GM13977 (cell line): Measurements from ENCODE around the gene CTNND2.

Experiments used
- DNase-seq: peaks from one replicate; pipeline ENCODE4 v3.0.0; 2012; ENCODE audit warnings: low spot score
- in situ Hi-C: fragments of 300-500 bp; cut with MboI; formaldehyde crosslinking; loops from one replicate; pipeline ENCODE4 v1.12.0; 2022; ENCODE audit warnings: low sequenced_read_pairs, low pct_unique_long_range_greater_than_20kb, mixed read lengths, inconsistent platforms; ENCODE audit not compliant: unreplicated experiment
- TF ChIP-seq, protein P1 (sequence below): IDR thresholded peaks from 2 replicates; pipeline ENCODE4 v1.5.1; 2012; ENCODE audit warnings: mild to moderate bottlenecking, control low read depth; ENCODE audit not compliant: insufficient read depth; ENCODE audit errors: extremely low read depth, missing control alignments

CTNND2 gene

DNA sequence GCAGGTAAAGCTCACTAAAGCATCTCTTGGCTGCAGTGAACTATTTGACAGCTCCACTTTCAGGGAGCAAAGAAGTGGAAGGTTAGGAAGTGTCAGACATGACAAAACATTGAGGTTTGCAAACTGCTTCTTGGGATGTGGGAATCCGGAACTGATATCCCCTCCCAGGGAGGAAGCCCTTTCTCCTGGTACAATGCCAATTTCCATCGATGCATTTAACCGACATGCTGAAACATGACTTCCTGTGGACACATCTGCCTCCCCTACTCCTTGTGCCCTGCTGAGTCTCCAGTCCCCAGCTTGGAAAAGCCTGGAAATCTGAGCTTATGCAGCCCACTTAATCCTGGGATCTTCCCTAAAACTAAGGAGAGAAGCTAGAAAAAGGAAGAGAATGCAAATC is 820.1 kb downstream of the CTNND2 start:
- DNase-seq = no peak
- TF ChIP-seq, protein P1, sequence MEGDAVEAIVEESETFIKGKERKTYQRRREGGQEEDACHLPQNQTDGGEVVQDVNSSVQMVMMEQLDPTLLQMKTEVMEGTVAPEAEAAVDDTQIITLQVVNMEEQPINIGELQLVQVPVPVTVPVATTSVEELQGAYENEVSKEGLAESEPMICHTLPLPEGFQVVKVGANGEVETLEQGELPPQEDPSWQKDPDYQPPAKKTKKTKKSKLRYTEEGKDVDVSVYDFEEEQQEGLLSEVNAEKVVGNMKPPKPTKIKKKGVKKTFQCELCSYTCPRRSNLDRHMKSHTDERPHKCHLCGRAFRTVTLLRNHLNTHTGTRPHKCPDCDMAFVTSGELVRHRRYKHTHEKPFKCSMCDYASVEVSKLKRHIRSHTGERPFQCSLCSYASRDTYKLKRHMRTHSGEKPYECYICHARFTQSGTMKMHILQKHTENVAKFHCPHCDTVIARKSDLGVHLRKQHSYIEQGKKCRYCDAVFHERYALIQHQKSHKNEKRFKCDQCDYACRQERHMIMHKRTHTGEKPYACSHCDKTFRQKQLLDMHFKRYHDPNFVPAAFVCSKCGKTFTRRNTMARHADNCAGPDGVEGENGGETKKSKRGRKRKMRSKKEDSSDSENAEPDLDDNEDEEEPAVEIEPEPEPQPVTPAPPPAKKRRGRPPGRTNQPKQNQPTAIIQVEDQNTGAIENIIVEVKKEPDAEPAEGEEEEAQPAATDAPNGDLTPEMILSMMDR = no peak
- in situ Hi-C loops = no loop called here

DNA sequence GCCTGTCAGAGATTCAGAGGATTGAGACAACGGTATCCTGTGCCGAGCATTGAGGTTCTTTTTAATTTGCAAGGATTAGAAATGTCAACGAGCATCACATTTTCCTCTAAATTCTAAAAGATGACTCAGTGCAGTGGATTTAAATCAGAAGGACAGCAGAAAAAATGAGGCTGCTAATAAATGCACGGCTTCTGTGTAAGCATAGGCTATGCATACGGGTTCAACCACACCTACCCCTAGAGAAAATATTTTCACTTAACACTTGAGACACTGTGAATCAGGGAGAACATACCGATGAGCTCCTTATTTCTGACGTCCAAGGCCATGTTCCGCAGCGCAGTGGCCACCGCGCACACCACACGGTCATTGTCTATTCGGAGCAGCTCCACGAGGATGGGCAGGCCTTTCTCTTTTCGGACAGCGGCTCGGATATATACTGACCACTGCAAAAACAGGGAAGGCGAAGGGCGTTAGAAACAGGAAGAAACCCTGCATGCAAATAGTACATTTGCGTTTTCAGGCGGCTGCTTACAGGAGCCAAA is 821.8 kb downstream of the CTNND2 start:
- no peak for DNase-seq
- in situ Hi-C loops = no loop called here
- TF ChIP-seq, protein P1 = no peak

DNA sequence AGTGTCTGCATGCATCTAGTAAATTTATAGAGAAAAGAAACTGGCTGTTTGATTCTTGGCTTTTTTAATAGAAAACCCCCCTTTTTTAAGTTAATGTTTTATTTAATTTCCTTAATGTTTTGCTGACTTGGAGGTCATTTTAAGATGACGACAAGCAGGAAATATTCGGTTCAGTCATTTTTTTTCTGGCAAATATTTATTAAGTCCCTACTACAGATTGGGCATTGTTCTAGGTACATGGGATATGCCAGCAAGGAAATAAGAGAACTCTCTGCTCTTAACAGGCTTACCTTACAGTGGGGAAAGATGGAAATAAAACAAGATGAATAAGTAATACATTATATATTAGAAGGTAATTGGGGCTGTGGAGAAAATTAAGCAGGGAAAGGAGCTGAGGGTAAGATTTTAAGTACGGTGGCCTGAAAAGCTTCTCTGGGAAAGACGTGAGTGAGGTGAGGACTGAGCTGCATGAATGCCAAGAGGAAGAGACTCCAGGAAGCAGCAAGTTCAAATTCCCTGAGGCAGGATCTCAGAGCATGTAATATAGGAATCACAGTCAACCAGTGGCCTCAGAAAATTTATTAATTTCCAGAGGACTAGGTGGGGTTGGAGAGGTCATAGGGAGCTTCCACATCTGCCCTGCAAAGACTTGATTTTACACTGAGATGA is 827.2 kb downstream of the CTNND2 start:
- in situ Hi-C loops = no loop called here
- TF ChIP-seq, protein P1 = no peak
- no peak for DNase-seq

DNA sequence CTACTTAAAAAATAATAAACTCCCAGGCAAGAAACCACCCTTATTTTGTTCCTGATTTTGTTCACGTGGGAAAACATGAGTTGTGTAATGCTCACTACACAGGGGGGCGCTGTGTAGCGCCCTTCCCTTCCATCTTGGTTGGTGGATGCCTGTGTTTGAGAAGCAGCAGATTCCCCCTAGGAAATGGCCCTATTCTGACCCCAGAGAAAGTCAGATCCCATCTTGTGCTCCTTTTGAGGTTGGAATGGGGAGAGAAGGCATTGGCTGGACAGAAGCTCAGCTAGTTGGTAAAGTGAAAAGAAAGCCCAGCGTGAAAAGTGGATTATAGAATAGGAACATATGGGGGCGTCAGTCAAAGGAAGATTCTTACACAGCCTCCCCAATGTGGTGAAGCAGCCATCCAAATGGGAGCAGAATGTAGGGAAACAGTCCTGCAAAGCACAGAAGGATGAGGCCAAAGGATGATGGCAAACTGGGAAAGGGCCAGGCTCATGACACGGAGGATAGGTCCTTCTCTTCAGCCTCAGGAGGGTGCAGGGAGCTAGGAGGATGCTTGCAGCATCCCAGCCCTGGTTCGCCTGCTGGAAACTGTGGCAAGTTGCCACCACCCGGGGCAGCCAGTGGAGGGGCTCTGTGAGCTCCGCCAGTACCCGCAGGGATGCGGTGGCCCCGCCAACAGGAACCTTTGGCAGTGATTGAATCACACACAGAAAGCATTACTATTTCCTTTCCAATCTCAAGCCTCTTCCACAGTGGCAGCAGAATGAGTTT is 829.0 kb downstream of the CTNND2 start:
- in situ Hi-C loops = no loop called here
- TF ChIP-seq, protein P1 = peak; percentile 22
- no peak for DNase-seq

DNA sequence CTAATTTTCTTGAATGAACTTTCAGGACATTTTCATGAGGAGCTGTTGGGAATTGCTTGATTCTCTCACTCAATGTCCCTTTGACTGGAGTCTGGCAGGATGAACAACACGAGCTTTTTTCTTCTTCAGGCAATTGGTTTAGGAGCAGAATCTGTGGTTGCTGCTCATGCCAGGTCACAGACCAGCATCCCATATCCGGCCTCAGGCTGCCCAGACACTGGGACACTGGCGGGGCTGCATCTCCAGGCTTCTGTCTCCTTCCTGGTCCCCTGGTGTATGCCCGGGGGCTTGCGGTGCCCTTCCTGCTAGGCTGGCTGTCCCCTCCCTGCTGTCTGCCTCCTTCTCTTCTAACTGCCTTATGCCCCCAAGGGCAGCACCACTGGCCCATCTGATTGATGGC is 831.7 kb downstream of the CTNND2 start:
- TF ChIP-seq, protein P1 = no peak
- no peak for DNase-seq
- in situ Hi-C loops = no loop called here

DNA sequence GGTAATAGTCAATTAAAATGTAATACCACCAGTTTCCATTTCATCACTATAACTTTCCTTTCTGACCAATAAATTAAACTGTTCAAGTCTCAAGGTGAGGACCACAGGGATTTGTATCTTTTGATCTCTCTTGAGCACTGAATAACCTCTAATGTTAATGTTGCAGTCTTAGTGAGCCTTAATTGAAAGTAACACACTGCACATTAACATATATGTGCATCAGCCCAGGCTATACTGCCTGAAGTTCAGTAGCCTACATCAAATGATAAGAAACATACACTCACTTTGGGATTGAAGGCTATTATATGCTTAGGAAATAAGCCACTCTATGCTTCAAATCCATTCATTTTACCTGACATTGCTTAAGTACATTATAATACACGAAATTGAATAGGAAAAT is 832.2 kb downstream of the CTNND2 start:
- DNase-seq = no peak
- in situ Hi-C loops = no loop called here
- TF ChIP-seq, protein P1 = no peak
